Measurements from ENCODE around the gene CHD5.

The CHD5 gene

GRCh38 chr1:6084781-6085495, 95.2 kb downstream of the CHD5 start:
- DNase-seq (ENCODE audit: insufficient read length, low spot score): no peak

GRCh38 chr1:6083801-6084446, 96.2 kb downstream of the CHD5 start:
- no peak for FAIRE-seq
- TF ChIP-seq CTCF (IDR thresholded peaks at IDR 0.05; ENCODE audit: insufficient read depth, missing control alignments): no peak
- DNase-seq (ENCODE audit: insufficient read length, low spot score): no peak

More at GRCh38 chr1:6084781-6085495, 95.2 kb downstream of the CHD5 start:
- FAIRE-seq: no peak
- TF ChIP-seq CTCF (IDR thresholded peaks at IDR 0.05; ENCODE audit: insufficient read depth, missing control alignments): no peak

- DNase-seq (ENCODE audit: insufficient read length, low spot score): no peak
- TF ChIP-seq CTCF (IDR thresholded peaks at IDR 0.05; ENCODE audit: insufficient read depth, missing control alignments): no peak
- FAIRE-seq: no peak
Measured at GRCh38 chr1:6083385-6083784, 96.7 kb downstream of the CHD5 start.

- FAIRE-seq (no peak), DNase-seq (ENCODE audit: insufficient read length, low spot score) (no peak)
Measured at GRCh38 chr1:6082430-6082971, 97.6 kb downstream of the CHD5 start.

GRCh38 chr1:6081901-6082300, 98.2 kb downstream of the CHD5 start:
- DNase-seq (ENCODE audit: insufficient read length, low spot score) (no peak), FAIRE-seq (no peak)
- no peak for TF ChIP-seq CTCF (IDR thresholded peaks at IDR 0.05; ENCODE audit: insufficient read depth, missing control alignments)

More at GRCh38 chr1:6082430-6082971, 97.6 kb downstream of the CHD5 start:
- TF ChIP-seq CTCF (IDR thresholded peaks at IDR 0.05; ENCODE audit: insufficient read depth, missing control alignments): peak; percentile 7

- TF ChIP-seq CTCF (IDR thresholded peaks at IDR 0.05; ENCODE audit: insufficient read depth, missing control alignments): peak; percentile 13
- FAIRE-seq: no peak
- DNase-seq (ENCODE audit: insufficient read length, low spot score): no peak
Measured at GRCh38 chr1:6080469-6080868, 99.7 kb downstream of the CHD5 start.

GRCh38 chr1:6077919-6078318, 102.2 kb downstream of the CHD5 start:
- TF ChIP-seq CTCF (IDR thresholded peaks at IDR 0.05; ENCODE audit: insufficient read depth, missing control alignments): no peak
- DNase-seq (ENCODE audit: insufficient read length, low spot score) (no peak), FAIRE-seq (no peak)

Data from D721Med (cell line).